ENCODE results near the gene KRT33B.

DNA sequence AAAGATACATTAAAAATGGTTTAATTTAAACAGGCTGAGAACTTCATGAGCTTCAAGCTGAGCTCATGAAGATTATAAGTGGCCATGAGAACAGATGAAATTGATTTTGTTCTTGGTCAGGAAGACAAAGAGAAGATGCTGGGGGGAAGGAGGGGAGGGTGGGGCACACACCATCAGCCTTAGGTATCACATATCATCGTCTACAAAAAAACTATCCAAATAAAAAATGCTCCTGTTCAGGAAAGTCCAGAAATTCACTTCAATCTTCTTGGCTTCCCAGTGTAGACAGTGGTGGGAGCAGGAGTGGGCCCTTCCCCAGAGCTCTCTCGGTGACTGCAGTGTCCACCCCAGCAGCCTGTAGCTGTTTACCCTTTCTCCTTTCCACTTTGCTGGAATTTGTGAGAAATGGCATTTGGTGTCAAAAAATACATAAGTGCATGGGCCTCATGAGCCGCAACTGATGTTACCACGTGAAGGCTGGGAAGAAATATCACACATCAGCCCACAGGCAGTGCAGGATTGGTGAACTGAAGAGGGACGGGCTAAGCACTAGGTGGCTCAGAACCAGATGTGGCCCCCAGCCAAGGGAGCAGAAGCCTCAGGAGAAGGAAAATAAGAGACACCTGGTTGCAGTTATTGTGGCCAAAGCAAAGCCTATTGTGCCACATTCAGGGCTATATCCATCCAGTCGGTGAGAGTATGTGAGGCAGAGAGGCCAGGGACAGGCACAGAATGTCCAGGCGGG, 48.7 kb upstream of the KRT33B start:
- TF ChIP-seq, protein P1, sequence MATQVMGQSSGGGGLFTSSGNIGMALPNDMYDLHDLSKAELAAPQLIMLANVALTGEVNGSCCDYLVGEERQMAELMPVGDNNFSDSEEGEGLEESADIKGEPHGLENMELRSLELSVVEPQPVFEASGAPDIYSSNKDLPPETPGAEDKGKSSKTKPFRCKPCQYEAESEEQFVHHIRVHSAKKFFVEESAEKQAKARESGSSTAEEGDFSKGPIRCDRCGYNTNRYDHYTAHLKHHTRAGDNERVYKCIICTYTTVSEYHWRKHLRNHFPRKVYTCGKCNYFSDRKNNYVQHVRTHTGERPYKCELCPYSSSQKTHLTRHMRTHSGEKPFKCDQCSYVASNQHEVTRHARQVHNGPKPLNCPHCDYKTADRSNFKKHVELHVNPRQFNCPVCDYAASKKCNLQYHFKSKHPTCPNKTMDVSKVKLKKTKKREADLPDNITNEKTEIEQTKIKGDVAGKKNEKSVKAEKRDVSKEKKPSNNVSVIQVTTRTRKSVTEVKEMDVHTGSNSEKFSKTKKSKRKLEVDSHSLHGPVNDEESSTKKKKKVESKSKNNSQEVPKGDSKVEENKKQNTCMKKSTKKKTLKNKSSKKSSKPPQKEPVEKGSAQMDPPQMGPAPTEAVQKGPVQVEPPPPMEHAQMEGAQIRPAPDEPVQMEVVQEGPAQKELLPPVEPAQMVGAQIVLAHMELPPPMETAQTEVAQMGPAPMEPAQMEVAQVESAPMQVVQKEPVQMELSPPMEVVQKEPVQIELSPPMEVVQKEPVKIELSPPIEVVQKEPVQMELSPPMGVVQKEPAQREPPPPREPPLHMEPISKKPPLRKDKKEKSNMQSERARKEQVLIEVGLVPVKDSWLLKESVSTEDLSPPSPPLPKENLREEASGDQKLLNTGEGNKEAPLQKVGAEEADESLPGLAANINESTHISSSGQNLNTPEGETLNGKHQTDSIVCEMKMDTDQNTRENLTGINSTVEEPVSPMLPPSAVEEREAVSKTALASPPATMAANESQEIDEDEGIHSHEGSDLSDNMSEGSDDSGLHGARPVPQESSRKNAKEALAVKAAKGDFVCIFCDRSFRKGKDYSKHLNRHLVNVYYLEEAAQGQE (tag by site-specific recombination; IDR thresholded peaks at IDR 0.05), result no peak
- TF ChIP-seq ZNF274 (IDR thresholded peaks at IDR 0.05; ENCODE audit: low read length) (no peak), ZNF274 (tag by site-specific recombination; IDR thresholded peaks at IDR 0.05; ENCODE audit: borderline replicate concordance) (no peak), ZXDB (tag by site-specific recombination; IDR thresholded peaks at IDR 0.05) (no peak), KLF16 (tag by site-specific recombination; IDR thresholded peaks at IDR 0.05) (no peak)
- TF ChIP-seq, protein P2, sequence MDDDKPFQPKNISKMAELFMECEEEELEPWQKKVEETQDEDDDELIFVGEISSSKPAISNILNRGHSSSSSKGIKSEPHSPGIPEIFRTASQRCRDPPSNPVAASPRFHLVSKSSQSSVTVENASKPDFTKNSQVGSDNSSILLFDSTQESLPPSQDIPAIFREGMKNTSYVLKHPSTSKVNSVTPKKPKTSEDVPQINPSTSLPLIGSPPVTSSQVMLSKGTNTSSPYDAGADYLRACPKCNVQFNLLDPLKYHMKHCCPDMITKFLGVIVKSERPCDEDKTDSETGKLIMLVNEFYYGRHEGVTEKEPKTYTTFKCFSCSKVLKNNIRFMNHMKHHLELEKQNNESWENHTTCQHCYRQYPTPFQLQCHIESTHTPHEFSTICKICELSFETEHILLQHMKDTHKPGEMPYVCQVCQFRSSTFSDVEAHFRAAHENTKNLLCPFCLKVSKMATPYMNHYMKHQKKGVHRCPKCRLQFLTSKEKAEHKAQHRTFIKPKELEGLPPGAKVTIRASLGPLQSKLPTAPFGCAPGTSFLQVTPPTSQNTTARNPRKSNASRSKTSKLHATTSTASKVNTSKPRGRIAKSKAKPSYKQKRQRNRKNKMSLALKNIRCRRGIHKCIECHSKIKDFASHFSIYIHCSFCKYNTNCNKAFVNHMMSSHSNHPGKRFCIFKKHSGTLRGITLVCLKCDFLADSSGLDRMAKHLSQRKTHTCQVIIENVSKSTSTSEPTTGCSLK (tag by site-specific recombination; IDR thresholded peaks at IDR 0.05), result no peak
